Measurements from ENCODE around the gene MVB12B. TPM values are rescaled to one million over a fixed set of nuclear protein-coding genes. Genes with fewer than 3 reads are reported as not detected.
A peak's percentile ranks its signal among the peaks of the same experiment; 100 is the strongest.

MVB12B gene
- total RNA-seq, 2 donors from 2014 or later, result 18.6 to 19.7 TPM

- H3K9me3 ChIP-seq (ENCODE audit: control insufficient read depth, low read length), result no peaks in the 10 kb centered on the region
- no peaks in the 10 kb centered on the region for H3K9me3 Mint-ChIP-seq
- no peaks in the 10 kb centered on the region for H3K4me1 ChIP-seq (ENCODE audit: control insufficient read depth, insufficient read depth, low read length)
- no peak overlapping the region for H3K4me3 ChIP-seq (ENCODE audit: low read length)
- TF ChIP-seq CTCF (conservative IDR thresholded peaks at IDR 0.05), result no peak
- H3K36me3 ChIP-seq (ENCODE audit: control insufficient read depth, insufficient read depth, low read length), result peaks cover 22% of the 10 kb centered on the region
- no peak overlapping the region for H3K4me3 Mint-ChIP-seq
- H3K27me3 ChIP-seq (ENCODE audit: control insufficient read depth, insufficient read depth, low read length, poor library complexity, severe bottlenecking), result no peaks in the 10 kb centered on the region
- peaks cover 16% of the 10 kb centered on the region for H3K4me1 Mint-ChIP-seq
- no peaks in the 10 kb centered on the region for H3K27me3 Mint-ChIP-seq (ENCODE audit: insufficient read depth)
- no peak overlapping the region for H3K27ac Mint-ChIP-seq
- DNase-seq, result no peak
- no peak overlapping the region for H3K9ac ChIP-seq (ENCODE audit: extremely low read depth, low read length, poor library complexity, severe bottlenecking)
- peaks cover 25% of the 10 kb centered on the region for H3K36me3 Mint-ChIP-seq (ENCODE audit: low read depth)
- 89 to 94% methylated on average over 9 of the region's 9 CpGs for WGBS, 2 experiments (ENCODE audit: insufficient coverage in 1 of 2, insufficient read length in 1 of 2)
- H3K27ac ChIP-seq (ENCODE audit: low read depth, low read length), result no peak overlapping the region
Measured at GRCh38 chr9:126390923-126391322, 64.3 kb downstream of the MVB12B start.

- no peaks in the 10 kb centered on the region for H3K4me1 ChIP-seq (ENCODE audit: control insufficient read depth, insufficient read depth, low read length)
- Mint-ChIP-seq H3K9me3 (no peaks in the 10 kb centered on the region), H3K27me3 (ENCODE audit: insufficient read depth) (no peaks in the 10 kb centered on the region), H3K4me3 (no peak overlapping the region), H3K27ac (peak overlapping the region; percentile 26), H3K36me3 (ENCODE audit: low read depth) (peaks cover 21% of the 10 kb centered on the region), H3K4me1 (peaks cover 16% of the 10 kb centered on the region)
- no peak overlapping the region for H3K27ac ChIP-seq (ENCODE audit: low read depth, low read length)
- no peak for TF ChIP-seq CTCF (conservative IDR thresholded peaks at IDR 0.05)
- peaks cover 24% of the 10 kb centered on the region for H3K36me3 ChIP-seq (ENCODE audit: control insufficient read depth, insufficient read depth, low read length)
- no peak for DNase-seq
- no peaks in the 10 kb centered on the region for H3K27me3 ChIP-seq (ENCODE audit: control insufficient read depth, insufficient read depth, low read length, poor library complexity, severe bottlenecking)
- H3K9me3 ChIP-seq (ENCODE audit: control insufficient read depth, low read length), result no peaks in the 10 kb centered on the region
- no peak overlapping the region for H3K4me3 ChIP-seq (ENCODE audit: low read length)
- H3K9ac ChIP-seq (ENCODE audit: extremely low read depth, low read length, poor library complexity, severe bottlenecking), result no peak overlapping the region
- WGBS, 2 experiments (ENCODE audit: insufficient coverage in 1 of 2, insufficient read length in 1 of 2), result 95% methylated on average over 20 to 24 of the region's 24 CpGs
Measured at GRCh38 chr9:126391713-126392661, 65.4 kb downstream of the MVB12B start.

GRCh38 chr9:126392662-126393371, 66.2 kb downstream of the MVB12B start:
- DNase-seq, result no peak
- Mint-ChIP-seq H3K27ac (no peak overlapping the region), H3K27me3 (ENCODE audit: insufficient read depth) (no peaks in the 10 kb centered on the region), H3K4me1 (peaks cover 16% of the 10 kb centered on the region), H3K9me3 (no peaks in the 10 kb centered on the region), H3K4me3 (no peak overlapping the region), H3K36me3 (ENCODE audit: low read depth) (peaks cover 18% of the 10 kb centered on the region)
- H3K4me3 ChIP-seq (ENCODE audit: low read length), result no peak overlapping the region
- no peak overlapping the region for H3K27ac ChIP-seq (ENCODE audit: low read depth, low read length)
- H3K4me1 ChIP-seq (ENCODE audit: control insufficient read depth, insufficient read depth, low read length), result no peaks in the 10 kb centered on the region
- TF ChIP-seq CTCF (conservative IDR thresholded peaks at IDR 0.05), result no peak
- H3K36me3 ChIP-seq (ENCODE audit: control insufficient read depth, insufficient read depth, low read length), result peaks cover 18% of the 10 kb centered on the region
- no peak overlapping the region for H3K9ac ChIP-seq (ENCODE audit: extremely low read depth, low read length, poor library complexity, severe bottlenecking)
- no peaks in the 10 kb centered on the region for H3K9me3 ChIP-seq (ENCODE audit: control insufficient read depth, low read length)
- WGBS, 2 experiments (ENCODE audit: insufficient coverage in 1 of 2, insufficient read length in 1 of 2), result 93 to 98% methylated on average over 7 to 9 of the region's 9 CpGs
- no peaks in the 10 kb centered on the region for H3K27me3 ChIP-seq (ENCODE audit: control insufficient read depth, insufficient read depth, low read length, poor library complexity, severe bottlenecking)

Data from endodermal cell (in vitro differentiated cells).